ENCODE results near the gene ARHGDIA. TPM values are rescaled to one million over a fixed set of nuclear protein-coding genes. Genes with fewer than 3 reads are reported as not detected.

ARHGDIA gene
- total RNA-seq, 1 experiment from 2014 or later: 247 TPM

- peak; percentile 53 for DNase-seq (ENCODE audit: low spot score)
- no peak for TF ChIP-seq GABPB1 (CRISPR knock-in tag; IDR thresholded peaks at IDR 0.05)
- no peak for TF ChIP-seq CDX4 (CRISPR knock-in tag; IDR thresholded peaks at IDR 0.05; ENCODE audit: borderline replicate concordance)
- peak; percentile 50; the same call in 1 of the 2 replicates for TF ChIP-seq SP1 (CRISPR knock-in tag; conservative IDR thresholded peaks at IDR 0.05)
- no peak for TF ChIP-seq GTF2I (CRISPR knock-in tag; conservative IDR thresholded peaks at IDR 0.05)
- TF ChIP-seq MAX (CRISPR knock-in tag; IDR thresholded peaks at IDR 0.05): 0 out of 2 replicates have a peak, but pooled peaks have one; percentile 5
- TF ChIP-seq E2F1 (CRISPR knock-in tag; IDR thresholded peaks at IDR 0.05): no peak
- no peak for TF ChIP-seq STAT6 (CRISPR knock-in tag; conservative IDR thresholded peaks at IDR 0.05; ENCODE audit: low read depth)
- TF ChIP-seq CTCF (IDR thresholded peaks at IDR 0.05): no peak
- TF ChIP-seq ZMAT4 (CRISPR knock-in tag; IDR thresholded peaks at IDR 0.05): 0 out of 2 replicates have a peak, but pooled peaks have one; percentile 18
- TF ChIP-seq ZNF671 (CRISPR knock-in tag; IDR thresholded peaks at IDR 0.05): no peak
- no peak for TF ChIP-seq KAT7 (CRISPR knock-in tag; IDR thresholded peaks at IDR 0.05; ENCODE audit: borderline replicate concordance)
- no peak for TF ChIP-seq FOXJ3 (CRISPR knock-in tag; IDR thresholded peaks at IDR 0.05; ENCODE audit: borderline replicate concordance)
- TF ChIP-seq PRRX2 (CRISPR knock-in tag; IDR thresholded peaks at IDR 0.05): 0 out of 2 replicates have a peak, but pooled peaks have one; percentile 27
- peak; percentile 72; the same call in 1 of the 2 replicates for TF ChIP-seq ZNF416 (CRISPR knock-in tag; IDR thresholded peaks at IDR 0.05)
- TF ChIP-seq ERG (CRISPR knock-in tag; IDR thresholded peaks at IDR 0.05): peak; percentile 31; the same call in 1 of the 2 replicates
- Mint-ChIP-seq H3K4me1 (peaks cover 16% of the 10 kb centered on the region), H3K27ac (peak overlapping the region; percentile 41; the same call in 1 of the 2 replicates), H3K27me3 (ENCODE audit: low read depth) (no peaks in the 10 kb centered on the region; the same call in 1 of the 2 replicates), H3K9me3 (no peaks in the 10 kb centered on the region), H3K4me3 (no peak overlapping the region), H3K36me3 (peaks cover 4% of the 10 kb centered on the region; the same call in 1 of the 2 replicates)
- POLR2A ChIA-PET: interaction anchor here (1.4 to 2.6 kb wide), 4 partner anchors 8 to 55 kb away, joined by 4 to 12 read pairs (median 6); partner anchors contain the start of genes NPB, P4HB and SIRT7
- CTCF ChIA-PET: interaction anchor here (0.8 to 2.3 kb wide), 29 partner anchors 8 to 185 kb away, joined by 3 to 13 read pairs (median 6); partner anchors contain the start of genes ARL16, CENPX, DCXR and HGS
- peak; percentile 3 for ATAC-seq
These were observed 2.4 kb downstream of the ARHGDIA start for GRCh38 chr17:81868674-81869220.
